Type B pancreatic cell (in vitro differentiated cells): ENCODE results near the gene GPC6. TPM values are rescaled to one million over a fixed set of nuclear protein-coding genes. Genes with fewer than 3 reads are reported as not detected.

Experiments used
- DNase-seq: peaks from one replicate; pipeline ENCODE4 v3.0.0; 2021; ENCODE audit warnings: mixed read lengths; ENCODE audit not compliant: unreplicated experiment; ENCODE audit errors: extremely low spot score
- H3K27ac Mint-ChIP-seq: 2 replicates; pipeline ENCODE4 v1.8.0; 2021; ENCODE audit warnings: mild to moderate bottlenecking, mixed read lengths
- H3K27me3 Mint-ChIP-seq: 2 replicates; pipeline ENCODE4 v1.8.0; 2021; ENCODE audit warnings: mixed read lengths
- H3K36me3 Mint-ChIP-seq: 2 replicates; pipeline ENCODE4 v1.8.0; 2021; ENCODE audit warnings: mixed read lengths
- H3K4me1 Mint-ChIP-seq: one replicate; pipeline ENCODE4 v1.8.0; 2021; ENCODE audit warnings: mixed read lengths; ENCODE audit not compliant: unreplicated experiment
- H3K4me3 Mint-ChIP-seq: 2 replicates; pipeline ENCODE4 v1.8.0; 2021; ENCODE audit warnings: mild to moderate bottlenecking, mixed read lengths
- H3K9me3 Mint-ChIP-seq: 2 replicates; pipeline ENCODE4 v1.8.0; 2021; ENCODE audit warnings: mixed read lengths
- CTCF ChIP-seq: fragments of 200-600 bp; sonication (generic); conservative IDR thresholded peaks from 2 replicates; pipeline ENCODE4 v1.5.0; 2021; ENCODE audit warnings: antibody characterized with exemption, mild to moderate bottlenecking
- total RNA-seq: library from RNA; stranded (reverse); gene quantifications from 2 replicates; pipeline ENCODE4 v1.2.1, GENCODE V29; 2021; ENCODE audit warnings: low replicate concordance

GPC6 gene
- total RNA-seq, 1 donor from 2014 or later = 30.5 TPM

GRCh38 chr13:93806861-93807260, 580.3 kb downstream of the GPC6 start:
- Mint-ChIP-seq H3K4me3 (no peak overlapping the region), H3K27ac (no peak overlapping the region), H3K9me3 (peaks cover 4% of the 10 kb centered on the region), H3K27me3 (no peaks in the 10 kb centered on the region), H3K36me3 (no peaks in the 10 kb centered on the region), H3K4me1 (peaks cover 21% of the 10 kb centered on the region)
- no peak for DNase-seq
- TF ChIP-seq CTCF = no peak

GRCh38 chr13:93810264-93810663, 583.7 kb downstream of the GPC6 start:
- no peak for TF ChIP-seq CTCF
- H3K36me3 Mint-ChIP-seq = no peaks in the 10 kb centered on the region
- peaks cover 26% of the 10 kb centered on the region for H3K4me1 Mint-ChIP-seq
- H3K27ac Mint-ChIP-seq = no peak overlapping the region
- DNase-seq = no peak
- no peaks in the 10 kb centered on the region for H3K27me3 Mint-ChIP-seq
- no peak overlapping the region for H3K4me3 Mint-ChIP-seq
- H3K9me3 Mint-ChIP-seq = no peaks in the 10 kb centered on the region

- TF ChIP-seq CTCF = no peak
- Mint-ChIP-seq H3K4me1 (peaks cover 26% of the 10 kb centered on the region), H3K27me3 (no peaks in the 10 kb centered on the region), H3K9me3 (no peaks in the 10 kb centered on the region), H3K4me3 (no peak overlapping the region), H3K27ac (no peak overlapping the region), H3K36me3 (no peaks in the 10 kb centered on the region)
- no peak for DNase-seq
Observed at GRCh38 chr13:93811071-93811737, 584.6 kb downstream of the GPC6 start.

GRCh38 chr13:93811738-93812112, 585.1 kb downstream of the GPC6 start:
- Mint-ChIP-seq H3K9me3 (no peaks in the 10 kb centered on the region), H3K36me3 (no peaks in the 10 kb centered on the region), H3K4me1 (peaks cover 26% of the 10 kb centered on the region), H3K4me3 (no peak overlapping the region), H3K27me3 (no peaks in the 10 kb centered on the region), H3K27ac (no peak overlapping the region)
- no peak for TF ChIP-seq CTCF
- no peak for DNase-seq

GRCh38 chr13:93814658-93815057, 588.1 kb downstream of the GPC6 start:
- H3K9me3 Mint-ChIP-seq = no peaks in the 10 kb centered on the region
- no peak for DNase-seq

More at GRCh38 chr13:93814658-93815057, 588.1 kb downstream of the GPC6 start:
- Mint-ChIP-seq H3K4me1 (peaks cover 23% of the 10 kb centered on the region), H3K36me3 (no peaks in the 10 kb centered on the region), H3K27ac (no peak overlapping the region), H3K4me3 (no peak overlapping the region), H3K27me3 (no peaks in the 10 kb centered on the region)
- TF ChIP-seq CTCF = no peak
